ENCODE results near the gene TEC.

DNA sequence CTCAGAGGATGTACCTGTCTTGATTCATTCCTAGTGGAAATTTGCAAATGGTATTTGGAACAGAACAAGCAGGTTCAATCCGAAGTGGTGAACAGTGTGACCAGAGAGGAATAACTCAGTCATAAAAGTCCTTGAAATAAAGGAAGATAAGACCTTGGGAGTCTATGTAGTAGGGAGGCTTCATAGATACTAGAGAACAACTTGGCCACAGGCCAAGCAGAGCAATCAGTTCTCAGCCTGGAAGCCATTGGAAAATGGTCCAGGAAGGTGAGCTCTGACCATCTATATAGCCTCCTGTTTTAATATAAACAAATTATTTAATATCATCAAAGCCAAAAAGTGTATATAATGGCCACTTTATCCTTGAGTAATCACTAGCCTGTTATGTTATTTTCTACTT is 146.9 kb downstream of the TEC start:
- TF ChIP-seq, protein P1, sequence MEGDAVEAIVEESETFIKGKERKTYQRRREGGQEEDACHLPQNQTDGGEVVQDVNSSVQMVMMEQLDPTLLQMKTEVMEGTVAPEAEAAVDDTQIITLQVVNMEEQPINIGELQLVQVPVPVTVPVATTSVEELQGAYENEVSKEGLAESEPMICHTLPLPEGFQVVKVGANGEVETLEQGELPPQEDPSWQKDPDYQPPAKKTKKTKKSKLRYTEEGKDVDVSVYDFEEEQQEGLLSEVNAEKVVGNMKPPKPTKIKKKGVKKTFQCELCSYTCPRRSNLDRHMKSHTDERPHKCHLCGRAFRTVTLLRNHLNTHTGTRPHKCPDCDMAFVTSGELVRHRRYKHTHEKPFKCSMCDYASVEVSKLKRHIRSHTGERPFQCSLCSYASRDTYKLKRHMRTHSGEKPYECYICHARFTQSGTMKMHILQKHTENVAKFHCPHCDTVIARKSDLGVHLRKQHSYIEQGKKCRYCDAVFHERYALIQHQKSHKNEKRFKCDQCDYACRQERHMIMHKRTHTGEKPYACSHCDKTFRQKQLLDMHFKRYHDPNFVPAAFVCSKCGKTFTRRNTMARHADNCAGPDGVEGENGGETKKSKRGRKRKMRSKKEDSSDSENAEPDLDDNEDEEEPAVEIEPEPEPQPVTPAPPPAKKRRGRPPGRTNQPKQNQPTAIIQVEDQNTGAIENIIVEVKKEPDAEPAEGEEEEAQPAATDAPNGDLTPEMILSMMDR (IDR thresholded peaks at IDR 0.05) = no peak
- TF ChIP-seq POLR2A (IDR thresholded peaks at IDR 0.05) = no peak
